HG03378 (cell line): ENCODE measurements around the gene SLC29A3.

Source experiments
- ATAC-seq: cut with Tn5 transposase; IDR thresholded peaks from one replicate; pipeline ENCODE4 v1.9.1; 2021; ENCODE audit warnings: mild to moderate bottlenecking, moderate library complexity; ENCODE audit not compliant: unreplicated experiment

Gene SLC29A3

GRCh38 chr10:71319800-71320392 lies 837 bp downstream of the SLC29A3 start:
- no peak for ATAC-seq

- no peak for ATAC-seq
Measured at GRCh38 chr10:71320592-71320991, 1.5 kb downstream of the SLC29A3 start.

GRCh38 chr10:71321386-71321785 lies 2.3 kb downstream of the SLC29A3 start:
- ATAC-seq = no peak

GRCh38 chr10:71323407-71323806 lies 4.3 kb downstream of the SLC29A3 start:
- ATAC-seq = no peak

- no peak for ATAC-seq
Measured at GRCh38 chr10:71324743-71325142, 5.7 kb downstream of the SLC29A3 start.

- ATAC-seq = no peak
Measured at GRCh38 chr10:71325267-71325666, 6.2 kb downstream of the SLC29A3 start.

GRCh38 chr10:71326464-71326881 lies 7.4 kb downstream of the SLC29A3 start:
- no peak for ATAC-seq

- no peak for ATAC-seq
Measured at GRCh38 chr10:71330789-71331404, 11.8 kb downstream of the SLC29A3 start.

- ATAC-seq = no peak
Measured at GRCh38 chr10:71331736-71332135, 12.7 kb downstream of the SLC29A3 start.

GRCh38 chr10:71332466-71332865 lies 13.4 kb downstream of the SLC29A3 start:
- ATAC-seq = no peak

GRCh38 chr10:71333129-71333887 lies 14.2 kb downstream of the SLC29A3 start:
- ATAC-seq = peak; percentile 47

GRCh38 chr10:71334221-71334791 lies 15.2 kb downstream of the SLC29A3 start:
- ATAC-seq = no peak

- ATAC-seq = no peak
Measured at GRCh38 chr10:71335173-71335708, 16.2 kb downstream of the SLC29A3 start.

- no peak for ATAC-seq
Measured at GRCh38 chr10:71336632-71337031, 17.6 kb downstream of the SLC29A3 start.

- no peak for ATAC-seq
Measured at GRCh38 chr10:71337219-71337701, 18.2 kb downstream of the SLC29A3 start.

- no peak for ATAC-seq
Measured at GRCh38 chr10:71338728-71339495, 19.9 kb downstream of the SLC29A3 start.

- ATAC-seq = no peak
Measured at GRCh38 chr10:71339796-71340589, 20.9 kb downstream of the SLC29A3 start.

- no peak for ATAC-seq
Measured at GRCh38 chr10:71342573-71343391, 23.7 kb downstream of the SLC29A3 start.

GRCh38 chr10:71343392-71343773 lies 24.3 kb downstream of the SLC29A3 start:
- ATAC-seq = no peak
